Hypothalamus (tissue), 51 donors: Measurements from ENCODE around the gene TNFSF13B.
"Not testable (repeated sequence)": the region's sequence is repeated elsewhere in the genome, so short reads cannot be mapped to it uniquely, and the experiment has no call there.

Source experiments
- DNase-seq, 51 donors: peaks; one replicate each; lab custom pipeline; 2025; lab: John Stamatoyannopoulos, UW

TNFSF13B gene, protein sequence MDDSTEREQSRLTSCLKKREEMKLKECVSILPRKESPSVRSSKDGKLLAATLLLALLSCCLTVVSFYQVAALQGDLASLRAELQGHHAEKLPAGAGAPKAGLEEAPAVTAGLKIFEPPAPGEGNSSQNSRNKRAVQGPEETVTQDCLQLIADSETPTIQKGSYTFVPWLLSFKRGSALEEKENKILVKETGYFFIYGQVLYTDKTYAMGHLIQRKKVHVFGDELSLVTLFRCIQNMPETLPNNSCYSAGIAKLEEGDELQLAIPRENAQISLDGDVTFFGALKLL

DNA sequence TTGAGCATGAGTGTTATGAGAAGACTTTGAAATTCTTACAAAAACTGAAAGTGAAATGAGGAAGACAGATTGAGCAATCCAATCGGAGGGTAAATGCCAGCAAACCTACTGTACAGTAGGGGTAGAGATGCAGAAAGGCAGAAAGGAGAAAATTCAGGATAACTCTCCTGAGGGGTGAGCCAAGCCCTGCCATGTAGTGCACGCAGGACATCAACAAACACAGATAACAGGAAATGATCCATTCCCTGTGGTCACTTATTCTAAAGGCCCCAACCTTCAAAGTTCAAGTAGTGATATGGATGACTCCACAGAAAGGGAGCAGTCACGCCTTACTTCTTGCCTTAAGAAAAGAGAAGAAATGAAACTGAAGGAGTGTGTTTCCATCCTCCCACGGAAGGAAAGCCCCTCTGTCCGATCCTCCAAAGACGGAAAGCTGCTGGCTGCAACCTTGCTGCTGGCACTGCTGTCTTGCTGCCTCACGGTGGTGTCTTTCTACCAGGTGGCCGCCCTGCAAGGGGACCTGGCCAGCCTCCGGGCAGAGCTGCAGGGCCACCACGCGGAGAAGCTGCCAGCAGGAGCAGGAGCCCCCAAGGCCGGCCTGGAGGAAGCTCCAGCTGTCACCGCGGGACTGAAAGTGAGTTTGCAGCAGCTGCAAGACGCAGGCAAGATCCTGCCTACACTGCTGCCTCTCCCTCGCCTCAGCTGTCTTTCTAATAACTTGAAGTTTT, at the start of gene TNFSF13B:
TNFSF13B (plus strand) TSS at position 118 of the 728 bp plus-strand sequence; CDS start at position 296, 178 bp downstream.
- DNase-seq, result peak in 13 of 51 donors; percentile 1 to 19 (median 5)

DNA sequence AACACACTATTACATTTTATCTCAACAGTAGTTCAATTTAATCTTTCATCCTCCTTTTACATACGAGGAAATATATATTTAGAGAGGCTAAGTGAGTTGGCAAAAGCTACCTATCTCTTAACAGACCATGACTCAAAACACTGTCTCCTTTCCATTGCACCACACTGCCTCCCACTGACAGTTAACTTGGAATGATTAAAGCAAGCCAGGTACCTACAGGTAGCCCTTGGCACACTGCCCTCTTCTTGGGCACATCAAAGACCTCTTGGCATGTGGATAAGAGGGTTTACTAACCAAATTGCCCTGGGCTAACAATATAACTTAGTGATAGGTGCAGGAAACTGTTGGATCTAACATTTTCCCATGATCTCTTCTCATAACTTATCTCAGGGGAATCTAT, 49.5 kb upstream of the TNFSF13B start:
- no peak for DNase-seq

DNA sequence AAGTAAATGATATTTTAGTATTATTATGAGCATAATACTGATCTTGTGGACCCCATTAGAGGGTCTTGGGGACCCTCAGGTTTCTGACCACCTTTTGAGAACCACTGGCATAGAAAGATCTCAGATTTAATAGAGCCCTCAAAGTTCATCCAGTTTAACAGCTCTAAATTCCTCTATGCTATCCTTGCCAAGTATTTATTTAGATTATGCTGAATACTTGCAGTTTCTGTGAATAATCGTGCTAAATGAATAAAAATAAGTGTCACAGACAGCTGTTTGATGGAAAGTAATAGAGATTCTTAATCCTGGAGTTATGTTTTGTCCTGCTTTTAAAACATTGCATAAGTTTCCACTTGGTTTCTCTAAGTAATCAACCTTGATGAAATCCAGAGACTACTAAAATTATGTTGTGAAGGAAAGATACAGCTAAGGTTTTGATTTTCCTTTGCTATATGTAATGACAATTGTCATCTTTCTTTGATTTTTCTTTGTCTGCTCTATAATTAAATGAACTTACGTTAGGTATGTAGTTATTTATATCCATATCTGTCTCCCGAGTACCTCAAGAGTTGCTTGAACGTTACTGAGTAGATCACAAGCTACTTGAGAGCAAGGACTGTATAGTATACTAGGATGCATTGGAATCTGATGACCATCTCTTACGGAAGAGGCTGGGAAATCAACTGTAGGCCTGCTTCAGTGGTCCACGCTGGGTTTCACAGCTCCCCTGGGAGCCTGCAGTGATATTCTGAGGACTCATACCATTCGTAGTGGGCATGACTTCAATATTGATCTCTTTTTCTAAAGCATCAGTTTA, 45.6 kb upstream of the TNFSF13B start:
- DNase-seq, result no peak

DNA sequence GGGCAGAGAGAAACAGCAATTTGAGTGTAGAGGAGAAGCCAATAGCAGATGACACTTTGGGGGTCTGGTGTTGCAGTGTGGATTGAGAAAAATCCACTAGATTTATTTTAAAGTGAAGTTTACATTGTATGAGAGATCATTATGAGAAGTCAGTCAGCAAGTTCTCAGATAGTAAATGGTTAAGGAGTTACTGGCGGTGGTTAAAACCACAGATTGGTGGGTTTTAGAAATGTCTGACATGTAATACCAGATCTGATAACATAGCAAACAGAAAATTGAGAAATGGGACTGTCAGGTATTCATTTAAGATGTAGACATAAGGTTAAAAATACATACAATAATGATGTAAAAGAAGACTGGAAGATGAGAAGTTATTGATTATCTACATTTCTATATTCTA, 44.1 kb upstream of the TNFSF13B start:
- no peak for DNase-seq

GRCh38 chr13:108226184-108226583, 43.3 kb upstream of the TNFSF13B start:
- no peak for DNase-seq

- peak in 2 of 51 donors; percentile 4 to 48 for DNase-seq
Observed at GRCh38 chr13:108227651-108228272, 41.8 kb upstream of the TNFSF13B start.

DNA sequence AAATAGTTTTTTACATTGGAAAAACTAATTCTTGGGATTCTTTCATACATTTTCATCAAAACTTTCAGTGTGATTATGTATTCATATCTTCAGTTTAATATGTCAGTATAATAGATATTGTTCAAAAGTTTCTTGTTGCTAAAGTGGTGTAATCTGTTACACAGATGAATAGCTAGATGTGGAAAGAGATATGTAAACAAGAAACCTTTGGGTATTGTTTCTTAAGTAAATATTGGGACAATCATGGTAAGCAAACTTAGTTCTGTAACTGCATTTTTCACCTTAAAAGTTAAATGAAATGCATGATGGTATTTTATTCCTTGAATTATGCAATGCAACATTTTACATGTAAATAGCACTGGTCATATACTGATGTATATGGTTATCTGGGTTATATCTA, 39.1 kb upstream of the TNFSF13B start:
- no peak for DNase-seq

- DNase-seq, result no peak
Observed at GRCh38 chr13:108249150-108249549, 20.4 kb upstream of the TNFSF13B start.

DNA sequence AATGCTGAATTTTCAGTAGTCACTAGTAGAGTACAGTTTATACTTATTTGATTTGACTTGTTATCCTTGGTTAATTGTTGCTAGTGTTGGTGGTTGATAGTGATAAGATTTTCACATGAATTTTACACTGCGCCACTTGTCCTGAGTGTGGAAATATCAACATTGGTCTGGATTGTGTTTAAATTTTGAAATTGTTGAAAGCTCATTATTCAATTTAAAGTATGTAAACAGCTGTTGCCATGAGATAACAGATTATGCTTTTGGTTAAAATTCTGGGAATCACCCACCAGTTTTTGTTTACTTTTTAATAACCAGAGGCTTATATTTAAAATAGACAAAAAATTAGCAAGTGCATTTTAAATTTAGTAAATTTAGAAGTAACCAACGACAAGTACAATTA, 12.3 kb upstream of the TNFSF13B start:
- DNase-seq, result no peak

- DNase-seq, result no peak
Observed at GRCh38 chr13:108263621-108264355, 5.7 kb upstream of the TNFSF13B start.

DNA sequence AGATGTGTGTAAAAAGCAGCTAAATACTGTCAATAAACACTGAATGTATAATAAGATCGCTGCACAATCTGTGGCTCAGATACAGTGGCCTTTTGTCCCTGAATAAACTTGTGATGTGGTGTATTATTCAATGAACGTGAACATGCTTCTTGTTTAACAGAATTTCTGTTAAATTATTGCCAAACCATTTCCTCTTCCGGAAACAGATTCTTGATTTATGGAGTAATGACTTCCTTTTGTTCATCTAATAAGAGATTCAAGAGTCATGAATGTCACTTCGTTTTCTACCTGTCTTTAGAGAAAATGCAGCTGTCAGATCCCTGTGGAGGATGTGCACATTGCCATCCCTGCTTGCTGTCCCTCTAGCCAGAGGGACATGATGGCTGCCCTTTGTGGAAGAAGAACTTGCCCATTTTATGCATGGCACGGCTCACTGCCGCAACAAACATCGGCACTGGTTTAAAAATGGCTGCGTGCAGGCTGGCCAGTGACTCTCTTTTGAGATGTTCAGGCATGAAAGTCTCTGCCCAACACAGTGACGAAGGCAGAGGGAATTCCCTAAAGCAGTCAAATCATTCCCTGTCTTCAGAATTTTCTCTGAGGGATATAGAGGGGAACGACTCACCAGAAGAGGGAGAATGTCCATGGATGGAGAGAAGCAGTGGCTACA, 3.1 kb upstream of the TNFSF13B start:
- no peak for DNase-seq

DNA sequence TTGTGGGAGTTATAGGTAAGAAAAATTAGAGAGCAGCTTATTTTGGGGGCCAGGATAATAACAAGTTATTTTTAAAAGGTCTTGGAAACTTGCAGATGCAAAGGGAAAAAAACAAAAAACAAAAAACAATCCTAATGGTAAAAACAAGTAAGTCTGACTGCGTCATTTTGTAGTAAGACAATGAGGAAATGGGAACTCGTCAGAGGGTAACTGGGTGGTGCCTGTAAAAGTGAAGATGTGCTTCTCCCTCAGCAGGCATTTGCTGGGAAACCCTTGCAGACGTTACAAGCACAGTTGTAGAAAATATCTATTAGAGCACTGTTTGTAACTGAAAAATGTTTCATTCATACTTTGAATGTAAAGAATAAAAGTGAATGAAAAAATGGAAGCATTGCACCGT, 2.2 kb upstream of the TNFSF13B start:
- DNase-seq, result no peak

DNA sequence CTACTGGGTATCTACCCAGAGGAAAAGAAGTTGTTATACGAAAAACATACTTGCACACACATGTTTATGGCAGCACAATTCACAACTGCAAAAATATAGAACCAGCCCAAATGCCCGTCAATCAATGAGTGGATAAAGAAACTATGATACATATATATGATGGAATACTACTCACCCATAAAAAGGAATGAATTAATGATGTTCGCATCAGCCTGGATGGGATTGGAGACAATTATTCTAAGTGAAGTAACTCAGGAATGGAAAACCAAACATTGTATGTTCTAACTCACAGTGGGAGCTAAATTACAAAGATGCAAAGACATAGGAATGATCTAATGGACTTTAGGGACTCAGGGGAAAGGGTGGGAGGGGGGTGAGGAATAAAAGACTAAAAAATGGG, 1.7 kb upstream of the TNFSF13B start:
- DNase-seq, result not testable (repeated sequence)

DNA sequence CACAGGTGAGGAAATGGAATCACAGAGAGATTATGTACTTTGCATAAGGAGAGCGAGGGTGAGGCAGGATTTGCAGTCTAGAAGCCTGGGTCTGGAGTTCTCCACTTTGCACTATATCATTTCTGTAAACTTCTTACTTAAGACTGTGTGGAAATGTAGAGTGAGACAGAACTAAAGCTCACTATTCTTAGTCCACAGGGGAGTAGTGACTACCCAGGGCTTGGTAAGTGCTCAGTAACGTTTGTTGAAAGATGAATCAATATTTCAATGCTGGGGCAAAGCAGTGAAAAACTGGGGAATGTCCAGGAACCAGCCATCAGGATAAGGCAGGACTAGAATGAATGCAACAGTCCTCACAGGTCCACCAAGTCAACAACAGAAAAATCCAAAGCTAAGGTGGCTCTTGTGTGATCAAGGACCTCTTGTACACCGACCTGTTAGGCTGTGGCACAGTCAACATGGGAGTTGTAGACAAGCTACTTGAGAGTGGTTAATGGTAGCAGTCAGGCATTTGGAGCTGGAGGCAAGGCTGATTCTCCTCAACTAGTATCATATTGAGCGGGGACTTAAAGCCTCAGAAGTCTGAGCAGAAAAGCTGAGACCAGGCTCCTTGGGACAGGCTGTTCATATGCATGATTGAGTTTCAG, 929 bp upstream of the TNFSF13B start:
- no peak for DNase-seq

DNA sequence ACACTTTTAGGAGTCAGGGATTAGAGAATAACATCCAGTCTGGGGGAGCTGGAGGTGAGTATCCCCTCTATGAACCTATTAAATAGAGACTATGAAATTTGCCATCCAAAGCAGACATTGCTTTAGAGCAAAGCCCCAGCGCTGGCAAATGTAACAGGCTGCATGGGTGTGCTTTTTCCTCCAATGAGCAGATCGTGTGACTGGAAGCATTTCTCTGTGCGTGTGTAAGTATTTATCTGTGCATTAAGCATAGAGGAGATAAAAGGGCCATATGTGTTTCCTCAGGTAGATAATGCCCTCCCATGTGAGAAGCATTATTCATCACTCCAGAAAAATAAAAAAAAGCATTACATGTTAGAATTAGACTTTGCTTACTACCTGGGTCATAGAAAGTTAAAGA, 924 bp downstream of the TNFSF13B start:
- no peak for DNase-seq

GRCh38 chr13:108272333-108272732, 2.8 kb downstream of the TNFSF13B start:
- DNase-seq, result no peak

DNA sequence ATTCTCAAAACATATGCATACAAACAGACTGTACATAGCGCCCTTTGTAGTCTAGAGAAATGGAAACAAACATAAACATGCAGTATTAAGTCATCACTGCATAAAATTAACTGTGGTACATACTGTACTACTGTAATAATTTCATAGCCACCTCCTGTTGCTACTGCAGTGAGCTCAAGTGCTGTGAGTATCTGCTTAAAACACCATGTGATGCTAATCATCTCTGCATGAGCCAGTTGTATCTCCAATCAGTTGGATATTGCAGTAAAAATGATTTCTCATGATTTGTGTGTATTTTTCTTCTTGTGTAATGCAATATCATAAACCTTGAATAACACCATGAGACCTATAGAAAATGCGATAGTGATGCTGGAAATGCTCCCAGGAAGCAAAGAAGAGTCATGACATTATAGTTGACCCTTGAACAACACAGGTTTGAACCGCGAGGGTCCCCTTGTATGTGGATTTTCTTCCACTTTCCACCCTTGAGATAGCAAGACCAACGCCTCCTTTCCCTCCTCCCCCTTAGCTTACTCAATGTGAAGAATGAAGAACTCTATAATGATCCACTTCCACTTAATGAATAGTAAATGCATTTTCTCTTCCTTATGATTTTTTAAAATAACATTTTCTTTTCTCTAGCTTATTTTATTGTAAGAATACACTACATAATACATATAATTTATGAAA, 4.1 kb downstream of the TNFSF13B start:
- DNase-seq, result no peak

GRCh38 chr13:108274718-108275117, 5.2 kb downstream of the TNFSF13B start:
- DNase-seq, result no peak

DNA sequence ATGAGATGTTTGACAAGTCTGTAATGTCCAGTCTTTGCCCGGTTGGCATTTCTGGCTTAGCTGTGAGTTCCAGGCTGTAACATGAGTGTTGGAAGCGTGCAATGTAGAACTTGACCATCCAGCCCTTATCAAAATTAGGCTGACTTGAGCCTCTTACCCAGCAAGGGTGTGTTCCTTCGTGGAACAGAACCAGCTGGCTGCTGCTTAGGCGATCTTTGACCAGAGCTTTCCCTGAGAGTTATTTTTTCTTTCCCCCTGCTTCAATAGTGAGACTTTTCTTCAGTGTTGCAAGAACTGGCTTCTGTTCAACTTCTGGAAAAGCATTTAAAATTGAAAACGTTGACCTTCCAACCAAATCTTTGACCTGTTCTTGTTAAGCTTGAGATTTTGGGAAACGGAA, 6.5 kb downstream of the TNFSF13B start:
- no peak for DNase-seq
